NCI-H2107 (cell line): ENCODE results near the gene C1GALT1C1.
A peak's percentile ranks its signal among the peaks of the same experiment; 100 is the strongest.
"Not testable (repeated sequence)": the region's sequence is repeated elsewhere in the genome, so short reads cannot be mapped to it uniquely, and the experiment has no call there.

Source experiments
- DNase-seq: peaks from one replicate; lab custom pipeline; 2025; lab: John Stamatoyannopoulos, UW

C1GALT1C1 gene

DNA sequence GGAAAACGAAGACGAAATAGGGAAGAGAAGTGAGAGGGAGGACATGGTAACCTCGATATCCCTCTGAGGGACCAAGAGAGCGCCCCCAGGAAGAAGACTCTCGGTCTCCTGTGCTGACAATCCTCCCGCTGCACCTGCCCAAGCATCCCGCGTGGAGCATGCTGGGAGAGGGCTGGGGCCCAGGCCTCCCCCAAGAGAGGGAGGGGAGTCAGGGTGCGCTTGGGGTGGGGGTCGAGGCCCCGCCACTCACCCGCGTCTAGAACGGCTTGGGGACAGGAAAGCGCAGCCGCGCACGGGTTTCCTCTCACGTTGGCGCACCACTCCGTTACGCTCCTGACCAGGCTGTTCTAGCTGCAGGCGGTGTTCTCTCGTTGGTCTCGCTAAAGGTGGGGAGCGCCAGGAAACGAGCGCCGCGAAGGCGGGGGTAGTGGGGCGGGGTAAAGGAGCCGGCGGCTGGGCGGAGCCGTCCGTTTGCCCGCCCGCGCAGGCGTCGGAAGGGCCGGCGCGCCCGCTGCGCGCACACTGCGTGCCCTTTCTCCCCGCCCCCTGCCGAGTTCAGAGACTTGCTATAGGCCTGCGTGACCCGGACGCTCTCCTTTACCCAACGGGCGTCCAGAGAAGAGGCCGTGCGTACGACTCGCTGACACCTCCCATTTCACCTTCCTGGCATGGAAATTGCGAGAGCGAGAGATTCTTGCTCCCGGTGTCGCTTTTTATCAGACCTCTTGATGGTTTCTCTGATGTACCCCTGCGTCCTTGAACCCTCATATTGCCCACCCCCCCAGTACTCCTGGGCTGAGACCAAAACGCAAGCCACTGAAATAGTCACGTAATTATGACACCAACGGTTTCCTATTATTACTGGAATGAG lies at the start of gene C1GALT1C1:
TSS of gene C1GALT1C1 (minus strand) at position 388 of the 871 bp plus-strand sequence. CDS start 2,888 bp downstream, outside the sequence.
- peak; percentile 94 for DNase-seq

DNA sequence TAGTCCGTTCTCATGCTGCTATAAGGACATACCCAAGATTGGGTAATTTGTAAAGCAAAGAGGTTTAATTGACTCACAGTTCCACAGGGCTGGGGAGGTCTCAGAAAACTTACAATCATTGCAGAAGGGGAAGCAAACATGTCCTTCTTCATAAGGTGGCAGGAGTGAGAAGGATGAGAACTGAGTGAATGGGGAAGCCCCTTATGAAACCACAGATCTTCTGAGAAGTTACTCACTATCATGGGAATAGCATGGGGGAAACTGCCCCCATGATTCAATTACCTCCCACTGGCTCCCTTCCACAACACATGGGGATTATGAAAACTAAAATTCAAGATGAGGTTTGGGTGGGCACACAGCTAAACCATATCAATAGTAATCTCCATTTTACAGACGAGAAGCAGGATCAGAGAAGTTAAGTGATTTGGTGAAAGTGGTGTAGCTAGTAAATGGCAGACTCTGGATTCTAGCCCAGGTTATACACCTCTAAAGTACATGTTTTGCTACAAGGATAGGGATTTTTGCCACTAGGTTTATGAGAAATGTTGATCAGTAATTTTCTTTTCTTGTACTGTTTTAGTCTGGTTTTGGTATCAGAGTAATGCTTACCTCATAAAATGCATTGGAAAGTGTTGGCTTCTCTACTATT lies 47.3 kb upstream of the C1GALT1C1 start:
- no peak for DNase-seq

- no peak for DNase-seq
These were observed 43.1 kb upstream of the C1GALT1C1 start for GRCh38 chrX:120672841-120673530.

DNA sequence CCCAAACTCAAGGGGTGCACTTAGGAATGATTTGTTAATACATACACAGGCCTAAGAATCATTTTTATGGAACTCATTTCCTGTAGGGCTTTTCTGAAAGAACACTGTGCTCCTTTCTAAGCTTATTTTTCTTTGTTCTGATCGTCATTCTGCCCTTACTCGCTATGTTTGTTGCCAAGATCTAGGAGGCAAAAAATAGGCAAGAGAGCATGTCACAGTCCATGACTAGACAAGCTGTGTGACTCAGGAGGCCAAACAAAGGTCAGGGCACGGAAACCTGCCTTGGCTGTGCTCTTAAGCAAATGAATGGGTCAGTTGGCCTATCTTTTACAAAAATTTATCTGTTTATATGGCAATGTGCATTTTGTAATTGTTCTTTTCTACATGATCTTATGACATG lies 42.5 kb upstream of the C1GALT1C1 start:
- no peak for DNase-seq

- no peak for DNase-seq
These were observed 42.1 kb upstream of the C1GALT1C1 start for GRCh38 chrX:120671963-120672362.

- no peak for DNase-seq
These were observed 38.5 kb upstream of the C1GALT1C1 start for GRCh38 chrX:120668357-120668756.

GRCh38 chrX:120664535-120664934 lies 34.7 kb upstream of the C1GALT1C1 start:
- not testable (repeated sequence) for DNase-seq

DNA sequence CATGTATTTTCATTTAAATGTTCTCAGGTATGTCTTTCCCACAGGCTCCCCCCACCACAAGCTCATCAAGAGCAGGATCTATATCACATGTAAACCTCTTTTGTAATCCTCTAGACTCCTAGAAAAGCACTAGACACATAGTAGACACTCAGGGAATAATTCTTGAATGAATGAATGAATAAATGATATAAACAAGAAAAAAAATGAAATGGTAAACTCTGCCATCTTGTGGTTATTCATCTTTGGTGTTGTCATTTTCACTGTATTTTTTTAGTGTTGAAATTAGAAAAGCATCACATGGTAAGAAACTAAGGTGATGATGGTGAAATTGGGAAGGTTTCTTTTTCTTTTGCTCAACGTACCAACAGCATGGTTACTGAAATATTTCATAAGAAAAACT lies 34.2 kb upstream of the C1GALT1C1 start:
- no peak for DNase-seq

GRCh38 chrX:120662662-120663061 lies 32.8 kb upstream of the C1GALT1C1 start:
- DNase-seq: no peak

GRCh38 chrX:120660637-120661036 lies 30.8 kb upstream of the C1GALT1C1 start:
- DNase-seq: no peak

DNA sequence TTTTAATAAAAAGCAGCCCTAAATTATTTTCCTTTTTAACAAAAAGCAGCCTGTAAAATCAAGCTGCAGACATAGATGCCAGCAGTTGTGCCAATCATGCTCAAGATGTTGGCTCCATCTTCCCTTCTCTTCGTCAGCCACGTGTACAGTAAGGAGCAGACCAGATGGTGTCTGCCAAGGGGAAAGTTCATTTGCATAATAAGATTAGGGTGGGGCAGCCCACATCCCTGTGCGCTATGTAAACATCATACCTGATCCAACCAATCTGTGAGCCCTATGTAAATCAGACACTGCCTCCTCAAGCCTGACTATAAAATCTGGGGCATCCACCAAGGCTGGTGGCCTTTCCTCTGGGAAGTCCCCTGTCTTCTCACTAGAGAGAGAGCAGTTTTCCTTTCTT lies 23.1 kb upstream of the C1GALT1C1 start:
- no peak for DNase-seq

GRCh38 chrX:120652256-120652655 lies 22.4 kb upstream of the C1GALT1C1 start:
- not testable (repeated sequence) for DNase-seq

DNA sequence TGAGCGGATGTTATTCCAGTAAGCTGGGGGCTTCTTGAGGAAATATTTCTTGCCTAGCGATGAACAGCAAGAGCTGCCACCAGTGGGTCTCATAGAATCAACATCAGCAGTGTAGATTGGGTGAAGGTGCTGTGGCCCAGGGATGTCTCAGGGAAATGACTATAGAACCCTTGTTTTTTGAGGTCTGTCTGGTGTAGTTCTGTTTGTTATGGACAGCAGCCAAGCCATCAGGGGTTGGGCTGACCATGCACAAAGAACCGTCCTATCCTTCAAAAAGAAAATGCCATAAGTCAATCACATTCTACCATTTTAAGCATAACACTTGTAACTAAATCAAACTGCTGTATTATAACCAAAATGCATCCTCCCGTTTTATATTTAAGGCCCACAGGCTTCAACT lies 17.3 kb upstream of the C1GALT1C1 start:
- no peak for DNase-seq

DNA sequence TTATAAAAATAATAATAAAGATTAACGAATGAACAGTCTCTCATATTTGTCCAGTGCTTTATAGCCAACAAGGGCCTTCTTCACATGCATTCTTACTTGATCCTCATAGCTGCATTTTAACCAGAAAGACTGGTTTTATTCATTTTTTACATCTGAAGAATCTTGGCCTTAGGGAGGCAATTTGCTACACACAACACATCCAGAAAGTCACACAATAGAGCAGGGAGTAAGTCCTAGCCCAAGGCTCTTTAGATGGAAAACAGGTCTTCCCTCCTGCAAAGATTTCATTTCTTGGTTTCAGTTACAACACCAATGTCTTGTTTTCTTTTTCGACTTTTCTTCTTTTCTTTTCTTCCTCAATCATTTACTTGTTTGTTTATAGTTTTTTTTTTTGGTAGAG lies 13.0 kb upstream of the C1GALT1C1 start:
- DNase-seq: no peak

GRCh38 chrX:120638619-120639018 lies 8.8 kb upstream of the C1GALT1C1 start:
- DNase-seq: no peak

- DNase-seq: no peak
These were observed 4.5 kb downstream of the C1GALT1C1 start for GRCh38 chrX:120625371-120625770.

GRCh38 chrX:120617996-120618630 lies 11.7 kb downstream of the C1GALT1C1 start:
- no peak for DNase-seq

DNA sequence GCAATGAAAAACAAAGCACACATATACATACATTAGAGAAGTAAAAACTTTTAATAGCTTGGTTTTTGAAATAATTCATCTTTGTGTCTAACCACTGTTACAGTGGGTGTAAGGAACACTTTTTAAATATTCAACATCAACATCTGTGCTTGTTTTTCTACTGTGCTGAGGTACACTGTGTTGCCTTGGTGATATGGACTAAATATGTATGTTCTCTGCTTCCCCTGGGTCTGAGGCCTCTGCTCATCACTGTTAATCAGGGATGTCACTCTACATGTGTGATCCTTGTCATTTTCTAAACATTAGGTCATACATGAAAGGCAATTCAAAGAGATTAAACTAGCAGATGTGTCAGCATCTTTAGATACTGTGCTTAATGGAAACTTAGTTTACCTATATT lies 15.0 kb downstream of the C1GALT1C1 start:
- DNase-seq: no peak

DNA sequence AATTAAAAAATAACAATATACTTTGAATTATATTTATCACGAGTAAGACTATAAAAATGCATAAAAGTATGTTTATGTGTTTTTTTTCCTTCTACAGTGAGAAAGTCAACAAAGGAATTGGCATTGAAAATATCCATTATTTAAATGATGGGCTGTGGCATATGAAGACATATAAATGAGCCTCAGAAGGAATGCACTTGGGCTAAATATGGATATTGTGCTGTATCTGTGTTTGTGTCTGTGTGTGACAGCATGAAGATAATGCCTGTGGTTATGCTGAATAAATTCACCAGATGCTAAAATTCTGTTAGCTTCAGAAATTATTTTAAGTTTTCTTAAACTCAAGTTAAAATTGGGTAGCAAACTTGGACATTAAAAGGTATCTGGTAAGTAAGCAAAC lies 17.8 kb downstream of the C1GALT1C1 start:
- DNase-seq: no peak

GRCh38 chrX:120604361-120604782 lies 25.5 kb downstream of the C1GALT1C1 start:
- DNase-seq: peak; percentile 2

DNA sequence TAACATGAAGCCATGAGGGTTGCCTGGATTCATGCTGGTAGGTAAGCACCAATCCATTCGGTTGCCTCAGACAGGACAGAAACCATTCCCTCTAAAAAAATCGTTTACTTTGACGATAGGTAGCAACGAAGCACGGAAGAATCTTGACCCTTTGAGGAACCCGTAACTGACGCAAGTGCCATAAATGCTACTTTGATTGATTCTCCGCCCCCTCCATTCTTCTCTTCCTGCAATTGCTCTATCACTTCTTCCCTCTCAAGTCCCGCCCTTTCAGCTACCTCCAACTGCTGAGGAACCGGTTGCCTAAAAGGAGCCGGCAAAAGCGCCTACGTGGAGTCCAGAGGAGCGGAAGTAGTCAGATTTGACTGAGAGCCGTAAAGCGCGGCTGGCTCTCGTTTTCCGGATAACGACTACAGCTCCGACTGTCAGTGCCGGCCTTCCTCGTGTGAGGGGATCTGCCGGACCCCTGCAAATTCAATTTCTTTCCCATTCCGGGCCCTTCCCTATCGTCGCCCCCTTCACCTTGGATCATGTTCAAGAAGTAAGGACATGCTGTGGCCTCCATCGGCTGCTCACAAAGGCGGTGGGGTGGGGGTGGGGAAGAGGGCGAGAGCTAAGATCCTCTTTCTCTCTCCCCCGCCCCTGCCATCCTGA lies 26.0 kb downstream of the C1GALT1C1 start, which contains the start of gene MCTS1:
TSS of gene MCTS1 (plus strand) at position 395 of the 654 bp plus-strand sequence. CDS start at position 531, 136 bp downstream.
- peak; percentile 92 for DNase-seq

DNA sequence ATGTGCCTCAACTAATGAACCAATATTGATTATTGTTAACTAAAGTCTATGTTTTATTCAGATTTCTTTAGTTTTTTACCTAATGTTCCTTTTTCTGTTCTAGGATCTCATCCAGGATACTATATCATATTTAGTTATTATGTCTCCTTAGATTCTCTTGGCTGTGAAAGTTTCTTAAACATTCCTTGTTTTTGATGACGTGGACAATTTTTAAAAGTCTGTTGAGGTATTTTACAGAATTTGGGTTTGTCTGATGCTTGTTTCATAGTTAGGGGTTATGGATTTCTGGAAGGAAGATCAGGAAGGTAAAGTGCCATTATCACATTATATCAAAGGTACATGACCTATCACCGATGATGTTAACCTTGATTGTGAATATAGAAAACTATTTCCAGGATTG lies 44.2 kb downstream of the C1GALT1C1 start:
- no peak for DNase-seq
